Vagina (tissue), 2 donors: Measurements from ENCODE around the gene TEX26. TPM values are rescaled to one million over a fixed set of nuclear protein-coding genes. Genes with fewer than 3 reads are reported as not detected.

Source experiments
- DNase-seq, 2 donors: peaks; one replicate each; pipeline ENCODE4 v3.0.0-alpha.2; 2017; ENCODE audit errors: extremely low spot score in 2 of 2
- H3K27ac ChIP-seq: fragments of 200-600 bp; sonication (generic); one replicate; pipeline ENCODE4 v1.5.1; 2019
- H3K27me3 ChIP-seq: fragments of 200-600 bp; sonication (generic); one replicate; pipeline ENCODE4 v1.5.1; 2019
- H3K36me3 ChIP-seq, 2 donors: fragments of 200-600 bp; sonication (generic); one replicate each; pipeline ENCODE4 v1.5.1; 2017 to 2019
- H3K4me1 ChIP-seq: fragments of 200-600 bp; sonication (generic); one replicate; pipeline ENCODE4 v1.5.1; 2019
- H3K4me3 ChIP-seq, 2 donors: fragments of 200-600 bp; sonication (generic); 1 replicate in 1 of 2; 2 replicates in 1 of 2; pipeline ENCODE4 v1.5.1; 2016 to 2019
- H3K9me3 ChIP-seq: fragments of 200-600 bp; sonication (generic); one replicate; pipeline ENCODE4 v1.5.1; 2019
- CTCF ChIP-seq, 3 experiments: fragments of 450-650 bp in 2 of 3; fragments of 200-600 bp in 1 of 3; sonication (generic) in 1 of 3; IDR thresholded peaks; one replicate each; pipeline ENCODE4 v1.5.1; 2017 to 2019; ENCODE audit warnings: antibody characterized with exemption in 3 of 3, mild to moderate bottlenecking in 2 of 3, moderate library complexity in 2 of 3
- POLR2A ChIP-seq, 2 donors: fragments of 450-650 bp; IDR thresholded peaks; one replicate each; pipeline ENCODE4 v1.6.1; 2017; ENCODE audit warnings: antibody characterized with exemption in 2 of 2, mild to moderate bottlenecking in 2 of 2, moderate library complexity in 2 of 2
- POLR2AphosphoS5 ChIP-seq, 2 donors: sonication (generic); formaldehyde crosslinking; IDR thresholded peaks; one replicate each; pipeline ENCODE4 v1.9.0; 2017; ENCODE audit warnings: antibody characterized with exemption in 2 of 2, mild to moderate bottlenecking in 2 of 2, low read depth in 1 of 2; ENCODE audit not compliant: insufficient read depth in 1 of 2
- intact Hi-C: fragments of 100-400 bp; cut with DNase I; formaldehyde crosslinking; loops from one replicate; pipeline ENCODE4 v1.15.1; 2023
- total RNA-seq: library from RNA; depleted of rRNA; stranded (reverse); fragments of >200 nt; gene quantifications from one replicate; pipeline ENCODE4 v1.2.3, GENCODE V29; 2016

TEX26 gene
- not detected for total RNA-seq

GRCh38 chr13:30932481-30933353 lies at the start of gene TEX26:
Gene TEX26, plus strand, starts transcription at chr13:30932656. Its CDS starts 60 bp downstream, at chr13:30932716.
- H3K9me3 ChIP-seq: no peaks in the 10 kb centered on the region
- TF ChIP-seq POLR2A (IDR thresholded peaks at IDR 0.05): no peak
- TF ChIP-seq CTCF (IDR thresholded peaks at IDR 0.05): no peak
- TF ChIP-seq POLR2AphosphoS5 (IDR thresholded peaks at IDR 0.05; ENCODE audit: insufficient read depth in 1 of 2, low read depth in 1 of 2): no peak
- H3K27me3 ChIP-seq: no peaks in the 10 kb centered on the region
- H3K4me3 ChIP-seq: no peak within 1 kb of the TSS
- H3K4me1 ChIP-seq: no peaks in the 10 kb centered on the region
- H3K27ac ChIP-seq: no peak within 1 kb of the TSS
- intact Hi-C loops: no loop called here
- DNase-seq: no peak
- H3K36me3 ChIP-seq: no peaks in the 10 kb centered on the region

GRCh38 chr13:30882996-30883766 lies 49.3 kb upstream of the TEX26 start:
- H3K27me3 ChIP-seq: no peaks in the 10 kb centered on the region
- H3K4me3 ChIP-seq: no peak overlapping the region
- H3K36me3 ChIP-seq: no peaks in the 10 kb centered on the region
- TF ChIP-seq POLR2A (IDR thresholded peaks at IDR 0.05): no peak
- no peak for TF ChIP-seq CTCF (IDR thresholded peaks at IDR 0.05)
- TF ChIP-seq POLR2AphosphoS5 (IDR thresholded peaks at IDR 0.05; ENCODE audit: insufficient read depth in 1 of 2, low read depth in 1 of 2): no peak
- H3K4me1 ChIP-seq: peaks cover 36% of the 10 kb centered on the region
- H3K27ac ChIP-seq: peak overlapping the region; percentile 82
- intact Hi-C loops: no loop called here
- DNase-seq: peak; percentile 37 to 65
- no peaks in the 10 kb centered on the region for H3K9me3 ChIP-seq

GRCh38 chr13:30884543-30884942 lies 47.9 kb upstream of the TEX26 start:
- peaks cover 32% of the 10 kb centered on the region for H3K4me1 ChIP-seq
- H3K36me3 ChIP-seq: no peaks in the 10 kb centered on the region
- TF ChIP-seq CTCF (IDR thresholded peaks at IDR 0.05) (no peak), POLR2AphosphoS5 (IDR thresholded peaks at IDR 0.05; ENCODE audit: insufficient read depth in 1 of 2, low read depth in 1 of 2) (no peak), POLR2A (IDR thresholded peaks at IDR 0.05) (no peak)
- H3K9me3 ChIP-seq: no peaks in the 10 kb centered on the region
- H3K27me3 ChIP-seq: no peaks in the 10 kb centered on the region
- intact Hi-C loops: no loop called here
- no peak overlapping the region for H3K27ac ChIP-seq
- DNase-seq: peak in 1 of 2 donors; percentile 82
- H3K4me3 ChIP-seq: no peak overlapping the region

- no peak overlapping the region for H3K27ac ChIP-seq
- H3K36me3 ChIP-seq: no peaks in the 10 kb centered on the region
- intact Hi-C loops: no loop called here
- H3K9me3 ChIP-seq: no peaks in the 10 kb centered on the region
- no peaks in the 10 kb centered on the region for H3K4me1 ChIP-seq
- no peaks in the 10 kb centered on the region for H3K27me3 ChIP-seq
- DNase-seq: no peak
- no peak overlapping the region for H3K4me3 ChIP-seq
- TF ChIP-seq POLR2A (IDR thresholded peaks at IDR 0.05): no peak
- no peak for TF ChIP-seq CTCF (IDR thresholded peaks at IDR 0.05)
- no peak for TF ChIP-seq POLR2AphosphoS5 (IDR thresholded peaks at IDR 0.05; ENCODE audit: insufficient read depth in 1 of 2, low read depth in 1 of 2)
Observed at GRCh38 chr13:30889196-30889690, 43.2 kb upstream of the TEX26 start.
